SK-N-MC (cell line): ENCODE results near the gene ZNF664.

Source experiments
- DNase-seq: peaks from one replicate; pipeline ENCODE4 v3.0.0-alpha.2; 2011; ENCODE audit warnings: low read depth, low spot score
- H3K27ac ChIP-seq: fragments of 200-600 bp; sonication (generic); 2 replicates; pipeline ENCODE4 v1.5.1; 2016; ENCODE audit warnings: mixed run types
- H3K36me3 ChIP-seq: fragments of 200-600 bp; sonication (generic); 2 replicates; pipeline ENCODE4 v1.6.1; 2017; ENCODE audit warnings: antibody characterized with exemption, low read length, mixed read lengths; ENCODE audit not compliant: insufficient read depth
- H3K4me3 ChIP-seq: fragments of 200-600 bp; sonication (generic); 2 replicates; pipeline ENCODE4 v1.5.1; 2016
- H3K9ac ChIP-seq: fragments of 200-600 bp; sonication (generic); 2 replicates; pipeline ENCODE4 v1.8.0; 2017; ENCODE audit warnings: mixed run types, mixed read lengths; ENCODE audit not compliant: insufficient read length
- H3K9me3 ChIP-seq: fragments of 200-600 bp; sonication (generic); 2 replicates; pipeline ENCODE4 v1.6.1; 2017; ENCODE audit warnings: low read depth, mild to moderate bottlenecking, antibody characterized with exemption, low read length, moderate library complexity, mixed read lengths
- EZH2 ChIP-seq: fragments of 200-600 bp; sonication (generic); IDR thresholded peaks from one replicate; pipeline ENCODE4 v1.6.1; 2017; ENCODE audit warnings: antibody characterized with exemption
- FOXP2 ChIP-seq: optimal IDR thresholded peaks from 2 replicates; pipeline ENCODE3; 2011; ENCODE audit warnings: mild to moderate bottlenecking, moderate library complexity; ENCODE audit not compliant: insufficient read depth; ENCODE audit errors: extremely low read length, control extremely low read depth
- POLR2AphosphoS5 ChIP-seq: IDR thresholded peaks from 2 replicates; pipeline ENCODE4 v1.6.1; 2012; ENCODE audit warnings: mild to moderate bottlenecking, low read depth, low read length, borderline replicate concordance

Gene ZNF664

GRCh38 chr12:124022161-124022560 lies 49.1 kb downstream of the ZNF664 start:
- Histone ChIP-seq H3K4me3 (no peak overlapping the region), H3K9me3 (no peaks in the 10 kb centered on the region; the same call in 1 of the 2 replicates), H3K36me3 (no peaks in the 10 kb centered on the region), H3K9ac (no peak overlapping the region), H3K27ac (no peak overlapping the region)
- DNase-seq, result no peak
- TF ChIP-seq FOXP2 (no peak), EZH2 (no peak), POLR2AphosphoS5 (no peak)

GRCh38 chr12:124024263-124024678 lies 51.3 kb downstream of the ZNF664 start:
- peak overlapping the region; percentile 65; the same call in 1 of the 2 replicates for H3K27ac ChIP-seq
- no peaks in the 10 kb centered on the region; the same call in 1 of the 2 replicates for H3K9me3 ChIP-seq
- DNase-seq, result no peak
- no peak overlapping the region for H3K4me3 ChIP-seq
- TF ChIP-seq POLR2AphosphoS5 (no peak), EZH2 (no peak), FOXP2 (no peak)
- H3K36me3 ChIP-seq, result no peaks in the 10 kb centered on the region
- no peak overlapping the region for H3K9ac ChIP-seq

DNA sequence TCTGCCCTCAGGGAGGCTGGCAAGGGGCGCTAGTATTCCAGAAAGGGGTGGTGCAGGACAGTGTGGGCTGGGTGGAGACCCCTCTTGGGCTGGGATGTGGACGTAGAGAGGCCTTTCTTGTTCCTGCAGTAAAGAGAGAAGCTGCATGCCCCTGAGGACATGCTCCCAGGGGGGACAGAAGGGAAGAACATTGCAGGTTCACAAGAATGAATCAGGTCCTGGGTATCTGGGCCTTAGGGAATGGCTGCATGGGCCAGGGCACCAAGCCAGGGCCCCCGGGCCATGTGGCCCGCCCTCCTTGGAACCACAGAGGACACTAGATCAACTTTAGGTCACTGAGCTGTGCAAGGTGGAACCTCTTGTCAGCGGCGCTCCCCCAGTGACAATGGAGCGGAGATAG lies 51.8 kb downstream of the ZNF664 start:
- Histone ChIP-seq H3K36me3 (no peaks in the 10 kb centered on the region), H3K9ac (no peak overlapping the region), H3K4me3 (no peak overlapping the region), H3K9me3 (no peaks in the 10 kb centered on the region; the same call in 1 of the 2 replicates), H3K27ac (peak overlapping the region; percentile 65; the same call in 1 of the 2 replicates)
- no peak for DNase-seq
- TF ChIP-seq EZH2, result no peak
- TF ChIP-seq POLR2AphosphoS5, result no peak
- no peak for TF ChIP-seq FOXP2

DNA sequence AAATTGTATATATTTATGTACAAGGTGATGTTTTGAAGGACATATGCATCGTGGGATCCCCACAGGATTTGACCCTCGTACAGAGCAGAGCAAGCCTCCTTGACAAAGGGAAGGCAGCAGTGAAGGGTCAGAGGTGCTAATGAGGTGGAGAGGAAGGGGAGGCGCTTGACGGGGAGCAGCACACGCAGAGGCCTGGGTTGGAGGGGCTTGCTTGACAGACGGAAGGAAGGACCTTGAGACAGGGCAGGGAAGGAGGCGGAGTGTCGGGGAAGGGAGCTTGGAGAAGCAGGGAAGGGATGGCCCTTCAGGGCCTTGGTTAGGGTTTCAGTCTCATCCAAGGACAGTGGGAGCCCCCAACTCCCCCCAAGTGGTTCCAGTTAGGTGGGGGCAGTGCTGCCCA lies 52.6 kb downstream of the ZNF664 start:
- Histone ChIP-seq H3K4me3 (no peak overlapping the region), H3K36me3 (no peaks in the 10 kb centered on the region), H3K9ac (no peak overlapping the region), H3K27ac (no peak overlapping the region), H3K9me3 (no peaks in the 10 kb centered on the region; the same call in 1 of the 2 replicates)
- no peak for DNase-seq
- TF ChIP-seq POLR2AphosphoS5 (no peak), EZH2 (no peak), FOXP2 (no peak)

DNA sequence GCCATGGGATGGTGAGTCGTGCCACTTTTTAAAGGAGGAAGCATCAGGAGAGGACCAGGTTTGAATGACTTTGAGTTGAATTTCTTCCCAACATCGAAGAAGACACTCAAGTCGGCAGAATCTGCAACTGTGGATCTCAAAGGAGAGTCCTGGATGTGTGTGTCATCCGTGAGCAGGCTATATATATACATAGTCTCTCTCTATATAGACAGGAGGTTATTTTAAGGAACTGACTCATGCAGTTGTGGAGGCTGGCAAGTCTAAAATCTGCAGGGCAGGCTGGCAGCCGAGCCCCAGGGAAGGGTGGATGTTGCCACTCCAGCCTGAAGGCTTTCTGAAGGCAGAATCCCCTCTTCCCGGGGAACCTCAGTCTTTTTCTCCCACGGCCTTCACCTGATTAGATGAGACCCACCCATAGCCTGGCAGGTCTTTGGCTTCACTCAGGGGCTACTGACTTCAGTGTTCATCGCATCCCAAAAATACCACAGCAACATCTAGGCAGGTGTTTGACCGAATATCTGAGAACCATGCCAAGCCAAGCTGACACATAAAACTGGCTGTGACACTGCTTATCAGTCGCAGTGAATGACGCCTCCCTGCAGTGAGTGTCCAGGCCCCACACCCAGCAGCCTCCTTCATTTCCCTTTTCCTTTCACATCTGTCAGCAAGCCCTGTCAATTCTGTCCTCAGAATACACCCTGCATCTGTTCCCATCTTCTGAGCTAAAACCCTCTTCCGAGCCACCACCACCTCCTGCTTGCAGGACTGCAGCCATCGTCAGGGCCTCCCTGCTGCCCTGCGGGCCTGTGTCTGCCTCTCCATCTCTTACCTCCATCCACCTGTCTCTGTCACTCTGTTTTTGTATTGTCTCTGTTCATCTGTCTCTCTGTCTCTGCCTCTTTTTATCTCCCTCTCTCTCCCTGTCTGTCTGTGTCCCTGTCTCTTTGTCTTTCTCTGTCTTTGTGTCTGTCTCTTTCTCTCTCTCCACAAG lies 54.0 kb downstream of the ZNF664 start:
- TF ChIP-seq EZH2 (no peak), POLR2AphosphoS5 (no peak), FOXP2 (no peak)
- Histone ChIP-seq H3K9me3 (no peaks in the 10 kb centered on the region; the same call in 1 of the 2 replicates), H3K27ac (no peak overlapping the region), H3K36me3 (no peaks in the 10 kb centered on the region), H3K9ac (no peak overlapping the region), H3K4me3 (no peak overlapping the region)
- no peak for DNase-seq

GRCh38 chr12:124027753-124028554 lies 54.9 kb downstream of the ZNF664 start:
- no peaks in the 10 kb centered on the region for H3K9me3 ChIP-seq
- no peaks in the 10 kb centered on the region for H3K36me3 ChIP-seq
- TF ChIP-seq FOXP2 (no peak), POLR2AphosphoS5 (no peak), EZH2 (no peak)
- H3K4me3 ChIP-seq, result no peak overlapping the region
- H3K27ac ChIP-seq, result no peak overlapping the region
- DNase-seq, result no peak
- H3K9ac ChIP-seq, result no peak overlapping the region

GRCh38 chr12:124028555-124028925 lies 55.5 kb downstream of the ZNF664 start:
- Histone ChIP-seq H3K27ac (no peak overlapping the region), H3K4me3 (no peak overlapping the region), H3K36me3 (no peaks in the 10 kb centered on the region), H3K9ac (no peak overlapping the region), H3K9me3 (no peaks in the 10 kb centered on the region)
- DNase-seq, result no peak
- TF ChIP-seq FOXP2 (no peak), POLR2AphosphoS5 (no peak), EZH2 (no peak)

DNA sequence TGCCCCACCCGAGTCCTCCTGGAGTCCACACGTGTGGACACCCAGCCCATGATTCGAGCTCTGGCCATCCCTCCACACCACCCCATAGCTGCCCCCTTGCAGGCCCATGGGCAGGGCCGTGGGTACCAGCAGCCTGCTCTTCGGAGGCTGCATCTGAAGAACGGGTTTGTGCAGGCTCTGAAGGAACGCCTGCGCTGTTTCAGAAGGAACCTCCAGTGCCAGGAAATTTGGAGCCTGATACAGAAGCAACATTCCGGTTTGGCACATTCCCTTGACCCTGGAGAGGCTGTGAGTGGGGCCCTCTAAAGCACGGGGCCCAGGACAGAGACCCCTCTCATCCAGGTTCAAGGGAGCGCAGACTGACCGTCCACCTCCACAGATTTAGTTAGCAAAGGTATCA lies 57.0 kb downstream of the ZNF664 start:
- TF ChIP-seq POLR2AphosphoS5, result no peak
- no peak for TF ChIP-seq FOXP2
- no peak for TF ChIP-seq EZH2
- Histone ChIP-seq H3K36me3 (no peaks in the 10 kb centered on the region), H3K4me3 (no peak overlapping the region; the same call in 1 of the 2 replicates), H3K27ac (no peak overlapping the region), H3K9me3 (no peaks in the 10 kb centered on the region), H3K9ac (no peak overlapping the region)
- no peak for DNase-seq
